NCI-H2029 (cell line): ENCODE data around the gene KDM4D.
"Not testable (repeated sequence)": the region's sequence is repeated elsewhere in the genome, so short reads cannot be mapped to it uniquely, and the experiment has no call there.

Experiments
- DNase-seq: peaks from one replicate; lab custom pipeline; 2025; lab: John Stamatoyannopoulos, UW

KDM4D gene

GRCh38 chr11:95033051-95033450 lies 59.5 kb downstream of the KDM4D start:
- DNase-seq: no peak

- DNase-seq: no peak
These were observed 61.8 kb downstream of the KDM4D start for GRCh38 chr11:95035316-95035715.

GRCh38 chr11:95037356-95038035 lies 64.0 kb downstream of the KDM4D start:
- DNase-seq: not testable (repeated sequence)

GRCh38 chr11:95042239-95042638 lies 68.7 kb downstream of the KDM4D start:
- no peak for DNase-seq

GRCh38 chr11:95042906-95043305 lies 69.4 kb downstream of the KDM4D start:
- no peak for DNase-seq

GRCh38 chr11:95044010-95044409 lies 70.5 kb downstream of the KDM4D start:
- DNase-seq: no peak

- no peak for DNase-seq
These were observed 72.3 kb downstream of the KDM4D start for GRCh38 chr11:95045812-95046211.
